Measurements from ENCODE around the gene MAGI1. TPM values are rescaled to one million over a fixed set of nuclear protein-coding genes. Genes with fewer than 3 reads are reported as not detected.

Gene MAGI1
- polyA plus RNA-seq, 3 donors = not detected

- no peaks in the 10 kb centered on the region for H4K20me1 ChIP-seq (ENCODE audit: insufficient read depth, low read length)
- Mint-ChIP-seq H3K4me1 (no peaks in the 10 kb centered on the region), H3K4me3 (no peak overlapping the region), H3K9me3 (peaks cover 0 to 3% (median 0%) of the 10 kb centered on the region in 7 donors), H3K27me3 (ENCODE audit: low read depth in 3 of 3) (peaks cover 0 to 5% (median 1%) of the 10 kb centered on the region in 3 donors), H3K27ac (no peak overlapping the region), H3K36me3 (no peaks in the 10 kb centered on the region)
- no peaks in the 10 kb centered on the region for H3K9me3 ChIP-seq (replicated peaks in 1 of 2; ENCODE audit: control insufficient read depth in 1 of 2, insufficient read depth in 1 of 2, low read length in 2 of 2)
- H3K27ac ChIP-seq (ENCODE audit: low read depth in 1 of 2, low read length in 2 of 2) = no peak overlapping the region
- intact Hi-C loops (cut with micrococcal nuclease) = no loop called here
- H3K9ac ChIP-seq (ENCODE audit: insufficient read depth, low read length, poor library complexity, severe bottlenecking) = no peak overlapping the region
- no peaks in the 10 kb centered on the region for H3K4me1 ChIP-seq (ENCODE audit: control insufficient read depth in 1 of 2, insufficient read depth in 2 of 2, low read length in 2 of 2)
- no peak overlapping the region for H3K4me3 ChIP-seq (replicated peaks in 1 of 3; ENCODE audit: low read depth in 2 of 3, low read length in 3 of 3)
- H2AFZ ChIP-seq (ENCODE audit: insufficient read depth, low read depth, low read length, poor library complexity, severe bottlenecking) = no peak overlapping the region
- H3K79me2 ChIP-seq (ENCODE audit: insufficient read depth, low read length) = no peaks in the 10 kb centered on the region
- DNase-seq = no peak
- TF ChIP-seq CTCF (IDR thresholded peaks at IDR 0.05) = no peak
- WGBS (ENCODE audit: insufficient coverage) = no CpG with 5 or more reads among the region's 7 CpGs
- H3K4me2 ChIP-seq (replicated peaks; ENCODE audit: extremely low read depth, low read length, poor library complexity, severe bottlenecking) = no peak overlapping the region
- H3K27me3 ChIP-seq (ENCODE audit: control insufficient read depth in 2 of 2, insufficient read depth in 2 of 2, low read length in 2 of 2) = no peaks in the 10 kb centered on the region
- H3K36me3 ChIP-seq (replicated peaks in 1 of 2; ENCODE audit: control insufficient read depth in 1 of 2, insufficient read depth in 2 of 2, low read length in 2 of 2) = no peaks in the 10 kb centered on the region
Measured at GRCh38 chr3:65901226-65901625, 137.5 kb downstream of the MAGI1 start.

GRCh38 chr3:65899226-65899625 is 139.5 kb downstream of the MAGI1 start:
- no peak overlapping the region for H3K27ac Mint-ChIP-seq
- TF ChIP-seq CTCF (IDR thresholded peaks at IDR 0.05) = no peak
- H3K9ac ChIP-seq (ENCODE audit: insufficient read depth, low read length, poor library complexity, severe bottlenecking) = no peak overlapping the region
- H3K4me3 Mint-ChIP-seq = no peak overlapping the region
- H2AFZ ChIP-seq (ENCODE audit: insufficient read depth, low read depth, low read length, poor library complexity, severe bottlenecking) = no peak overlapping the region
- no peaks in the 10 kb centered on the region for H3K4me1 Mint-ChIP-seq
- H3K4me2 ChIP-seq (replicated peaks; ENCODE audit: extremely low read depth, low read length, poor library complexity, severe bottlenecking) = no peak overlapping the region
- H3K9me3 Mint-ChIP-seq = peaks cover 0 to 3% (median 0%) of the 10 kb centered on the region in 7 donors
- H3K36me3 ChIP-seq (replicated peaks in 1 of 2; ENCODE audit: control insufficient read depth in 1 of 2, insufficient read depth in 2 of 2, low read length in 2 of 2) = no peaks in the 10 kb centered on the region
- no peak overlapping the region for H3K4me3 ChIP-seq (replicated peaks in 1 of 3; ENCODE audit: low read depth in 2 of 3, low read length in 3 of 3)
- H3K27me3 ChIP-seq (ENCODE audit: control insufficient read depth in 2 of 2, insufficient read depth in 2 of 2, low read length in 2 of 2) = no peaks in the 10 kb centered on the region
- H3K79me2 ChIP-seq (ENCODE audit: insufficient read depth, low read length) = no peaks in the 10 kb centered on the region
- no peaks in the 10 kb centered on the region for H4K20me1 ChIP-seq (ENCODE audit: insufficient read depth, low read length)
- WGBS (ENCODE audit: insufficient coverage) = no CpG with 5 or more reads among the region's 1 CpG
- DNase-seq = no peak
- intact Hi-C loops (cut with micrococcal nuclease) = no loop called here
- no peaks in the 10 kb centered on the region for H3K36me3 Mint-ChIP-seq
- no peaks in the 10 kb centered on the region for H3K9me3 ChIP-seq (replicated peaks in 1 of 2; ENCODE audit: control insufficient read depth in 1 of 2, insufficient read depth in 1 of 2, low read length in 2 of 2)
- H3K27me3 Mint-ChIP-seq (ENCODE audit: low read depth in 3 of 3) = peaks cover 0 to 3% (median 1%) of the 10 kb centered on the region in 3 donors
- no peak overlapping the region for H3K27ac ChIP-seq (ENCODE audit: low read depth in 1 of 2, low read length in 2 of 2)
- H3K4me1 ChIP-seq (ENCODE audit: control insufficient read depth in 1 of 2, insufficient read depth in 2 of 2, low read length in 2 of 2) = no peaks in the 10 kb centered on the region

Data from CD14-positive monocyte (primary cell).